Endothelial cell of umbilical vein (primary cell): ENCODE measurements around the gene SAMD11. TPM values are rescaled to one million over a fixed set of nuclear protein-coding genes. Genes with fewer than 3 reads are reported as not detected.

Experiments
- BruUV-seq: library from RNA; stranded (reverse); fragments of 400-500 nt; replicated peaks from 2 replicates; lab custom pipeline; 2021; lab: Mats Ljungman, UMichigan
- CTCF ChIA-PET: fragments of 300-600, 350-600 bp; sonication (Branson Sonifier 250); formaldehyde crosslinking; loops from one replicate; lab custom pipeline; 2021; ENCODE audit warnings: antibody characterized with exemption, inconsistent platforms; lab: Charles Lee
- POLR2A ChIA-PET: fragments of 300-600, 350-600 bp; sonication (Branson Sonifier 250); formaldehyde crosslinking; loops from one replicate; lab custom pipeline; 2021; ENCODE audit warnings: antibody characterized with exemption, inconsistent platforms; lab: Charles Lee
- DNase-seq: peaks from one replicate; pipeline ENCODE4 v3.0.0-alpha.2; 2011; ENCODE audit warnings: low read depth, low spot score
- FAIRE-seq: peaks from 2 replicates; lab custom pipeline; 2011; peaks lifted over from hg19 to GRCh38; lab: Jason Lieb, UNC
- H2AFZ ChIP-seq: 2 replicates; pipeline ENCODE4 v1.6.0; 2012; ENCODE audit warnings: low read depth, low read length, control low read depth, inconsistent platforms
- H3K27ac ChIP-seq: 2 replicates; pipeline ENCODE4 v1.5.1; 2011; ENCODE audit warnings: low read depth, mild to moderate bottlenecking, control low read depth, low read length, moderate library complexity; ENCODE audit not compliant: insufficient read depth
- H3K27me3 ChIP-seq, 2 experiments: 2 replicates each; pipeline versions ENCODE4 v1.6.0 to v1.6.1; 2011; ENCODE audit warnings: low read length in 2 of 2, mixed read lengths in 1 of 2; ENCODE audit not compliant: control insufficient read depth in 2 of 2, insufficient read depth in 2 of 2
- H3K36me3 ChIP-seq, 2 experiments: 2 replicates in 1 of 2; 3 replicates in 1 of 2; pipeline ENCODE4 v1.5.1; 2011; ENCODE audit warnings: low read length in 2 of 2, mild to moderate bottlenecking in 1 of 2, moderate library complexity in 1 of 2; ENCODE audit not compliant: control insufficient read depth in 2 of 2, insufficient read depth in 2 of 2; ENCODE audit errors: extremely low read depth in 1 of 2
- H3K4me1 ChIP-seq: 3 replicates; pipeline ENCODE4 v1.5.1; 2011; ENCODE audit warnings: mild to moderate bottlenecking, low read length; ENCODE audit not compliant: control insufficient read depth, insufficient read depth; ENCODE audit errors: extremely low read depth
- H3K4me2 ChIP-seq: 2 replicates; pipeline ENCODE4 v1.6.1; 2011; ENCODE audit warnings: low read length, control low read depth, mixed read lengths; ENCODE audit not compliant: insufficient read depth
- H3K4me3 ChIP-seq, 3 experiments: fragments of 200-600 bp in 1 of 3; sonication (generic), shearing (Covaris generic) in 1 of 3; replicated peaks in 1 of 3; 2 replicates each; pipeline ENCODE4 v1.5.1; 2011 to 2016; ENCODE audit warnings: control low read depth in 3 of 3, low read length in 3 of 3, mild to moderate bottlenecking in 2 of 3, inconsistent platforms in 1 of 3, low read depth in 1 of 3, moderate library complexity in 1 of 3; ENCODE audit not compliant: insufficient read depth in 1 of 3
- H3K79me2 ChIP-seq: 2 replicates; pipeline ENCODE4 v1.6.0; 2012; ENCODE audit warnings: low read length, inconsistent platforms; ENCODE audit not compliant: control insufficient read depth, insufficient read depth
- H3K9ac ChIP-seq: replicated peaks from 2 replicates; pipeline ENCODE3; 2011; ENCODE audit warnings: low read length, control low read depth; ENCODE audit not compliant: insufficient read depth; ENCODE audit errors: extremely low read depth
- H3K9me1 ChIP-seq: replicated peaks from 3 replicates; pipeline ENCODE4 v1.6.0; 2011; ENCODE audit warnings: mild to moderate bottlenecking, low read length; ENCODE audit not compliant: control insufficient read depth, insufficient read depth; ENCODE audit errors: extremely low read depth
- H3K9me3 ChIP-seq: replicated peaks from 2 replicates; pipeline ENCODE4 v1.5.1; 2012; ENCODE audit warnings: low read length, inconsistent platforms; ENCODE audit not compliant: control insufficient read depth, insufficient read depth
- H4K20me1 ChIP-seq: replicated peaks from 2 replicates; pipeline ENCODE3; 2011; ENCODE audit warnings: mild to moderate bottlenecking, low read length; ENCODE audit not compliant: control insufficient read depth, insufficient read depth; ENCODE audit errors: extremely low read depth
- EZH2 ChIP-seq: IDR thresholded peaks from 2 replicates; pipeline ENCODE4 v1.6.1; 2012; ENCODE audit warnings: borderline replicate concordance, low read depth, mild to moderate bottlenecking, moderate library complexity, low read length, inconsistent platforms; ENCODE audit not compliant: severe bottlenecking
- FOS ChIP-seq: IDR thresholded peaks from 2 replicates; pipeline ENCODE4 v1.6.1; 2011; ENCODE audit warnings: mild to moderate bottlenecking, low read length, moderate library complexity, borderline replicate concordance; ENCODE audit not compliant: insufficient read depth
- GATA2 ChIP-seq: IDR thresholded peaks from 2 replicates; pipeline ENCODE4 v1.7.0; 2011; ENCODE audit warnings: low read depth, mild to moderate bottlenecking, moderate library complexity, mixed read lengths, low read length; ENCODE audit not compliant: insufficient read length, insufficient read depth
- JUN ChIP-seq: IDR thresholded peaks from 2 replicates; pipeline ENCODE4 v1.6.1; 2011; ENCODE audit warnings: borderline replicate concordance, low read depth; ENCODE audit not compliant: insufficient read length, insufficient read depth
- MAX ChIP-seq: IDR thresholded peaks from 2 replicates; pipeline ENCODE4 v1.6.1; 2011; ENCODE audit not compliant: insufficient read depth, insufficient read length
- POLR2A ChIP-seq: IDR thresholded peaks from 2 replicates; pipeline ENCODE4 v1.6.1; 2012; ENCODE audit warnings: low read depth, mild to moderate bottlenecking, control low read depth, low read length
- POLR2AphosphoS5 ChIP-seq: IDR thresholded peaks from 2 replicates; pipeline ENCODE4 v1.6.1; 2012; ENCODE audit warnings: low read depth, mild to moderate bottlenecking, control low read depth, low read length, moderate library complexity; ENCODE audit not compliant: insufficient read depth
- dilution Hi-C: fragments of 300-500 bp; cut with MboI; formaldehyde crosslinking; loops from one replicate; pipeline ENCODE4 v1.15.0; 2019; ENCODE audit warnings: low sequenced_read_pairs; ENCODE audit not compliant: extremely low pct_ligation_motif_present
- intact Hi-C: fragments of 100-400 bp; cut with micrococcal nuclease; formaldehyde crosslinking; loops from one replicate; pipeline ENCODE4 v1.10.0; 2022
- polyA plus RNA-seq, 4 experiments: library from polyadenylated mRNA; depleted of rRNA in 3 of 4; stranded (reverse) in 3 of 4; unstranded in 1 of 4; fragments of >200 nt; gene quantifications; 2 replicates each; pipeline versions ENCODE4 v1.2.1 to v1.2.3, GENCODE V29; 2011 to 2012; ENCODE audit warnings: missing spikeins in 1 of 4
- total RNA-seq: library from RNA; stranded (reverse); gene quantifications from 2 replicates; pipeline ENCODE4 v1.2.3, GENCODE V29; 2021

Gene SAMD11
- total and polyA plus RNA-seq, 2 donors (not counting 3 experiments of a cell fraction or from before 2014, with no cell fraction given), result not detected

GRCh38 chr1:966135-966703 is 42.5 kb downstream of the SAMD11 start, which contains the start of gene PLEKHN1:
Gene PLEKHN1, plus strand, starts transcription at chr1:966482. Its CDS starts 50 bp downstream, at chr1:966532.
- peak; percentile 17 for DNase-seq
- Histone ChIP-seq H3K9me1 (no peaks in the 10 kb centered on the region), H4K20me1 (no peaks in the 10 kb centered on the region), H3K9me3 (no peaks in the 10 kb centered on the region), H3K4me2 (peak within 1 kb of the TSS; percentile 80), H3K4me1 (peaks cover 11% of the 10 kb centered on the region), H3K27me3 (peaks cover 2% of the 10 kb centered on the region in 2 experiments), H3K36me3 (peaks cover 0 to 2% of the 10 kb centered on the region in 2 experiments), H3K27ac (peak within 1 kb of the TSS; percentile 47), H3K4me3 (peak within 1 kb of the TSS; percentile 7 to 60 (median 33)), H3K9ac (peak within 1 kb of the TSS; percentile 21), H2AFZ (peak within 1 kb of the TSS; percentile 35), H3K79me2 (no peaks in the 10 kb centered on the region)
- dilution Hi-C loops (no loop called here), intact Hi-C loops (no loop called here)
- ChIA-PET CTCF (interaction anchor here (0.9 to 1.8 kb wide), 7 partner anchors 10 to 326 kb away, joined by 3 to 13 read pairs (median 4); partner anchors contain the start of gene PERM1), POLR2A (no interaction called here)
- BruUV-seq, result no TSS peak
- TF ChIP-seq POLR2A (no peak), FOS (peak; percentile 9)
- no peak for FAIRE-seq

- Histone ChIP-seq H4K20me1 (no peaks in the 10 kb centered on the region), H3K36me3 (peaks cover 0 to 2% of the 10 kb centered on the region in 2 experiments), H3K27me3 (peaks cover 2% of the 10 kb centered on the region in 2 experiments), H3K79me2 (no peaks in the 10 kb centered on the region), H3K4me2 (peak overlapping the region; percentile 80), H3K9me1 (no peaks in the 10 kb centered on the region), H2AFZ (peak overlapping the region; percentile 35), H3K27ac (peak overlapping the region; percentile 47), H3K9me3 (no peaks in the 10 kb centered on the region), H3K9ac (peak overlapping the region; percentile 21), H3K4me3 (peak overlapping the region; percentile 7 to 60 (median 33)), H3K4me1 (peaks cover 11% of the 10 kb centered on the region)
- BruUV-seq, result no TSS peak
- ChIA-PET POLR2A (no interaction called here), CTCF (interaction anchor here (0.6 to 1.8 kb wide), 8 partner anchors 9 to 325 kb away, joined by 3 to 13 read pairs (median 4); partner anchors contain the start of gene PERM1)
- TF ChIP-seq EZH2 (no peak), POLR2AphosphoS5 (peak; percentile 74), FOS (peak; percentile 50), JUN (no peak), MAX (no peak), GATA2 (no peak), POLR2A (peak; percentile 50)
- dilution Hi-C loops (no loop called here), intact Hi-C loops (no loop called here)
- FAIRE-seq (peak; percentile 89), DNase-seq (peak; percentile 57)
Observed at GRCh38 chr1:966704-967300, 43.1 kb downstream of the SAMD11 start.
